Brain pericyte (primary cell): ENCODE results near the gene FGFR3.

ENCODE experiments used
- DNase-seq: peaks from one replicate; pipeline ENCODE4 v3.0.0-alpha.2; 2012; ENCODE audit warnings: low read depth, low spot score

The FGFR3 gene

GRCh38 chr4:1787411-1788077 is 5.5 kb upstream of the FGFR3 start:
- DNase-seq, result no peak

GRCh38 chr4:1788254-1788973 is 4.7 kb upstream of the FGFR3 start:
- no peak for DNase-seq

- DNase-seq, result no peak
These were observed 3.5 kb upstream of the FGFR3 start for GRCh38 chr4:1789552-1789951.

GRCh38 chr4:1790005-1790404 is 3.1 kb upstream of the FGFR3 start:
- DNase-seq, result no peak

- DNase-seq, result no peak
These were observed 798 bp upstream of the FGFR3 start for GRCh38 chr4:1792158-1792831.

- DNase-seq, result no peak
These were observed 375 bp downstream of the FGFR3 start for GRCh38 chr4:1793496-1793840.

GRCh38 chr4:1793940-1794808 is 1.1 kb downstream of the FGFR3 start:
- no peak for DNase-seq

- no peak for DNase-seq
These were observed 1.8 kb downstream of the FGFR3 start for GRCh38 chr4:1794809-1795298.

- DNase-seq, result no peak
These were observed 2.5 kb downstream of the FGFR3 start for GRCh38 chr4:1795299-1796195.

- DNase-seq, result no peak
These were observed 3.6 kb downstream of the FGFR3 start for GRCh38 chr4:1796486-1797204.

- no peak for DNase-seq
These were observed 4.3 kb downstream of the FGFR3 start for GRCh38 chr4:1797298-1797860.

- no peak for DNase-seq
These were observed 4.9 kb downstream of the FGFR3 start for GRCh38 chr4:1797861-1798579.

GRCh38 chr4:1798580-1799386 is 5.7 kb downstream of the FGFR3 start:
- DNase-seq, result no peak

- DNase-seq, result no peak
These were observed 6.6 kb downstream of the FGFR3 start for GRCh38 chr4:1799387-1800375.

- DNase-seq, result no peak
These were observed 7.7 kb downstream of the FGFR3 start for GRCh38 chr4:1800805-1801204.

- DNase-seq, result no peak
These were observed 8.3 kb downstream of the FGFR3 start for GRCh38 chr4:1801286-1801958.
